ENCODE results near the gene COX7A2L.

DNA sequence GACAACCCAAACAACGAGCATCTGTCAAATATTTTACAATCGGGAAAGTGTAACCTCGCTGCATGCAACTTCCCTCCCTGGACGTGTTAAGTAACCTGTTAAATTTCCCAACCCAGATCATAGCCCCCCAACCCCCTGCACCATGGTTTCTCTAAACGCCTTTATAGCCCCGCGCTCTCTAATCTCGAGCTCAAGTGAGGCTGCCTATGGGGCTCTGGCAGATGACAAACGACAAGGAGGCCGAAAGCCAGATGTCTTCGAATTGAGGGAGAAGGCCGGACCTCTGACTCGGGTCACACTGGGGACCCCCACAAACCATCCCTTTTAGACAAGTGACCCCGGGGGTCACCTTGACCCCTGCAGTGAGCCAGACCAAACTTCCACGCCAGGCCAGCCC, 526 bp downstream of the COX7A2L start:
- TF ChIP-seq, protein P1, sequence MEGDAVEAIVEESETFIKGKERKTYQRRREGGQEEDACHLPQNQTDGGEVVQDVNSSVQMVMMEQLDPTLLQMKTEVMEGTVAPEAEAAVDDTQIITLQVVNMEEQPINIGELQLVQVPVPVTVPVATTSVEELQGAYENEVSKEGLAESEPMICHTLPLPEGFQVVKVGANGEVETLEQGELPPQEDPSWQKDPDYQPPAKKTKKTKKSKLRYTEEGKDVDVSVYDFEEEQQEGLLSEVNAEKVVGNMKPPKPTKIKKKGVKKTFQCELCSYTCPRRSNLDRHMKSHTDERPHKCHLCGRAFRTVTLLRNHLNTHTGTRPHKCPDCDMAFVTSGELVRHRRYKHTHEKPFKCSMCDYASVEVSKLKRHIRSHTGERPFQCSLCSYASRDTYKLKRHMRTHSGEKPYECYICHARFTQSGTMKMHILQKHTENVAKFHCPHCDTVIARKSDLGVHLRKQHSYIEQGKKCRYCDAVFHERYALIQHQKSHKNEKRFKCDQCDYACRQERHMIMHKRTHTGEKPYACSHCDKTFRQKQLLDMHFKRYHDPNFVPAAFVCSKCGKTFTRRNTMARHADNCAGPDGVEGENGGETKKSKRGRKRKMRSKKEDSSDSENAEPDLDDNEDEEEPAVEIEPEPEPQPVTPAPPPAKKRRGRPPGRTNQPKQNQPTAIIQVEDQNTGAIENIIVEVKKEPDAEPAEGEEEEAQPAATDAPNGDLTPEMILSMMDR (IDR thresholded peaks at IDR 0.05) = no peak
- TF ChIP-seq POLR2A (IDR thresholded peaks at IDR 0.05) (no peak), EP300 (IDR thresholded peaks at IDR 0.05) (no peak)

All from ovary (tissue), 3 donors.